ENCODE results near the gene ARL11. TPM values are rescaled to one million over a fixed set of nuclear protein-coding genes. Genes with fewer than 3 reads are reported as not detected.
A peak's percentile ranks its signal among the peaks of the same experiment; 100 is the strongest.

ARL11 gene
- total RNA-seq, 2 donors from 2014 or later, result 1.1 to 1.6 TPM

DNA sequence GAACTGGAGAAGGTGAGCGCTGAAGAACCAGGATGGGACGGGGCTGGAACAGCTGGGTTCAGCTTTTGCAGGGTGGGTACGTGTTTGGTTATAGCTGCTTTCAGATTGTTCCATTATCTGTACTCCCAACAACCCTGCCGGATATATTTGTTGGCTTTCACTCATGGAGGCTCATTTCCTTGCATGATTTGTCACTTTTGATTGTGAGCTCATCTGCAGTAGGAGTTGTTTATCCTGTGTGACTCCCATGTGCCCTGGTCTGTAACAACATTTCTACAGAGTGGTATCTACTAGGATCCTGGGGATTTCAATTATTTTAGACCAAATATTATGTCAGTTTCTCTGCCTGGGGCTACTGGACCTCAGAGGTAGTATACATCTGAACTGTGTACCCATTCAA lies 5.4 kb downstream of the ARL11 start:
- DNase-seq (ENCODE audit: low spot score) (no peak), ATAC-seq (ENCODE audit: insufficient number of reproducible peaks, low FRiP score, low read depth) (no peak)
- H3K4me3 ChIP-seq, result no peak overlapping the region
- no peaks in the 10 kb centered on the region for H3K27me3 ChIP-seq (replicated peaks; ENCODE audit: insufficient read depth)
- no peaks in the 10 kb centered on the region for H3K9me3 ChIP-seq
- H3K36me3 ChIP-seq, result no peaks in the 10 kb centered on the region
- H3K4me1 ChIP-seq (ENCODE audit: control insufficient read depth in 1 of 2, low read depth in 2 of 2), result no peaks in the 10 kb centered on the region
- no peak overlapping the region for H3K27ac ChIP-seq
- TF ChIP-seq, protein P1, sequence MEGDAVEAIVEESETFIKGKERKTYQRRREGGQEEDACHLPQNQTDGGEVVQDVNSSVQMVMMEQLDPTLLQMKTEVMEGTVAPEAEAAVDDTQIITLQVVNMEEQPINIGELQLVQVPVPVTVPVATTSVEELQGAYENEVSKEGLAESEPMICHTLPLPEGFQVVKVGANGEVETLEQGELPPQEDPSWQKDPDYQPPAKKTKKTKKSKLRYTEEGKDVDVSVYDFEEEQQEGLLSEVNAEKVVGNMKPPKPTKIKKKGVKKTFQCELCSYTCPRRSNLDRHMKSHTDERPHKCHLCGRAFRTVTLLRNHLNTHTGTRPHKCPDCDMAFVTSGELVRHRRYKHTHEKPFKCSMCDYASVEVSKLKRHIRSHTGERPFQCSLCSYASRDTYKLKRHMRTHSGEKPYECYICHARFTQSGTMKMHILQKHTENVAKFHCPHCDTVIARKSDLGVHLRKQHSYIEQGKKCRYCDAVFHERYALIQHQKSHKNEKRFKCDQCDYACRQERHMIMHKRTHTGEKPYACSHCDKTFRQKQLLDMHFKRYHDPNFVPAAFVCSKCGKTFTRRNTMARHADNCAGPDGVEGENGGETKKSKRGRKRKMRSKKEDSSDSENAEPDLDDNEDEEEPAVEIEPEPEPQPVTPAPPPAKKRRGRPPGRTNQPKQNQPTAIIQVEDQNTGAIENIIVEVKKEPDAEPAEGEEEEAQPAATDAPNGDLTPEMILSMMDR (IDR thresholded peaks at IDR 0.05), result no peak

DNA sequence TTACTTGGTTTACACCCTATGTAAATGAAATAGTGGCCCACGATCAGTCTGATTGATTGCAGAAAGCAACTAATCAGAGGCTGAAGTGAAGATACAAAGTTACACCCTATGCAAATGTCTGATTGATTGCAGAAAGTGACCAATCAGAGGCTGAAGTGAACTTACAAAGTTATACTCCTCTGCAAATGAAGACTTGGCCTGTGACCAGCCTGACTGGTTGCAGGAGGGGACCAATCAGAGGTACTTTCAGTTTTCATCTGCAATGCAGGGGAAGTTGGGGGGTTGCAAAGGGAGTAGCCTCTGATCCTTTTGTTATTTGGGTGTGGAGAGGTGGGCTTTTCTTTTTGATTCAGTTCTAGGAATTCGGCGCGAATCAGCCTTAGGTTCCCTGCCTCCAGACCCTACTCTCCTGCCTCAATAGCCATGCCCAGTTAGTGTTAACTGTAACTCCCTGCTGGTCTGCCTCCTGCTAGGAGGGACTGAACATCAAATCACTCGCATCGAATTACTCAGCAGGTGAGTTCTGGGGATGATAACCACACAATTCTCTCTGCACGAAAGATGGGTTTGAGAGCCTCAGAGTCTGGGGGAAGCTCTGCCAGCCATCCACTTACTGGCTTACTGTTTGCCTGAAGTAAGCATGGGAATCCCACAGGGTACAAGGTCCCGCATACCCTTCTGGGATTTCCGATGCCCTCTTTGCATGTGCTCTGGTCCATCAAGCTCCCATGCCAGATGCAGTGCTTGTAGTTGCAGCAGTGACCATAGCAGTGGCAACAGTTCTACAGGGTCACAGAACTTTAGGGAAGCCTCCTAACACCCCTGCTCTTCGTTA lies 7.5 kb downstream of the ARL11 start:
- H3K4me1 ChIP-seq (ENCODE audit: control insufficient read depth in 1 of 2, low read depth in 2 of 2), result no peaks in the 10 kb centered on the region
- no peaks in the 10 kb centered on the region for H3K27me3 ChIP-seq (replicated peaks; ENCODE audit: insufficient read depth)
- no peak overlapping the region for H3K27ac ChIP-seq
- ATAC-seq (ENCODE audit: insufficient number of reproducible peaks, low FRiP score, low read depth) (peak; percentile 55), DNase-seq (ENCODE audit: low spot score) (no peak)
- TF ChIP-seq, protein P1 (IDR thresholded peaks at IDR 0.05), result no peak
- H3K9me3 ChIP-seq, result no peaks in the 10 kb centered on the region
- peak overlapping the region; percentile 51 for H3K4me3 ChIP-seq
- H3K36me3 ChIP-seq, result no peaks in the 10 kb centered on the region

DNA sequence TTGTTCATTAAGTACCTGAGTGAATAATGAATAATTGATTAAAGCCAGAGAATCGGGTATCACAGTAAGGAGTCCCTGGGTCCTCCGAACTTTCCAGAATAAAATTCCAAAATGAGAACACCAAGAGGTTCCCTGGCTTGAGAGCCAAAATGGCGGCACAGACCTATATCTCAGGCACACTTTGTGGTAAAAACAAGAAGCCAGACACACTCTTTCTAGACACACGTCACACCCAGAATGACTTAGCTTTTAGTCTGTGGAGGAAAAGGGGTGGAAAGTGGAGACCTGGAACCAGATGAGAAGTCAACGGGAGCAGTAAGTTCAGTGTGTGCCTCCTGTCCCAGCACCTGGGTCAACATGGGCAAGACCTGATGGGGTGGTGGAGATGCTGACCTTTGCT lies 8.4 kb downstream of the ARL11 start:
- Histone ChIP-seq H3K4me1 (ENCODE audit: control insufficient read depth in 1 of 2, low read depth in 2 of 2) (no peaks in the 10 kb centered on the region), H3K9me3 (no peaks in the 10 kb centered on the region), H3K4me3 (no peak overlapping the region), H3K27ac (no peak overlapping the region), H3K27me3 (replicated peaks; ENCODE audit: insufficient read depth) (no peaks in the 10 kb centered on the region), H3K36me3 (no peaks in the 10 kb centered on the region)
- DNase-seq (ENCODE audit: low spot score) (no peak), ATAC-seq (ENCODE audit: insufficient number of reproducible peaks, low FRiP score, low read depth) (no peak)
- TF ChIP-seq, protein P1 (IDR thresholded peaks at IDR 0.05), result no peak

DNA sequence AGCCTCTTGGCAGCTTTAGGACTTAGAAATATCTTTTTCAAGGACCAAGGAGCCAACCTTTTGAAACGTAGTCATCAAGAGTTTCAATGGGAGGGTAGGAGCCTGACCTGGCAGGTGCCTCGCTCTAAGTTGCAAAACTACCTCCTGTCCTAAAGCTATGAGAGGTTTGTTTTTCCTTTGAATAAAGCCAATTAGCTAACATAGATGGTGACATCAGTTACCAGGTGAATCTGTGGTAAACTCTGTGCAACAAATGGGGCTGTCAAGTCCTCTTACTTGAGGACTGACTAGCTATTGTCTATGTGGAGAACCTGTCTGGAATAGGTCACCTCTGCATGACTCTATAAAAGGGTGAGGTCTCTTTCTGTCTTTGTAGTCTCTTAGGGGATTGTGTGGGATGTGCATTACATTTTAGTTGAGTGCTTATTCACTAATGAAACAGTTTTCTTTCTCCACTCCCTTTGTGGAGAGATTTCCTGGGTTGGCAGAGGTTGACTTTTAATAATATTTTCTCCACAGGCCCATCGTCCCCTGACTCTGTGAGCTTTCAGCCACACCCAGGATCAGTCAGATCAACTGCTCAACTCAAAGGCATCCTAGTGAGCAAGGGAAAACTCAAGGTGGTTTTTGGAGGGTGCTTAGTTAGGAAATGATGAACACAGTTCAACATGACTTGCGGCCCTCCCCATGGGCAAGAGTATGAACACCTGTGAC lies 9.9 kb downstream of the ARL11 start:
- H3K4me3 ChIP-seq, result no peak overlapping the region
- no peak overlapping the region for H3K27ac ChIP-seq
- ATAC-seq (ENCODE audit: insufficient number of reproducible peaks, low FRiP score, low read depth) (no peak), DNase-seq (ENCODE audit: low spot score) (no peak)
- no peaks in the 10 kb centered on the region for H3K4me1 ChIP-seq (ENCODE audit: control insufficient read depth in 1 of 2, low read depth in 2 of 2)
- TF ChIP-seq, protein P1 (IDR thresholded peaks at IDR 0.05), result no peak
- H3K9me3 ChIP-seq, result no peaks in the 10 kb centered on the region
- H3K27me3 ChIP-seq (replicated peaks; ENCODE audit: insufficient read depth), result no peaks in the 10 kb centered on the region
- H3K36me3 ChIP-seq, result no peaks in the 10 kb centered on the region

DNA sequence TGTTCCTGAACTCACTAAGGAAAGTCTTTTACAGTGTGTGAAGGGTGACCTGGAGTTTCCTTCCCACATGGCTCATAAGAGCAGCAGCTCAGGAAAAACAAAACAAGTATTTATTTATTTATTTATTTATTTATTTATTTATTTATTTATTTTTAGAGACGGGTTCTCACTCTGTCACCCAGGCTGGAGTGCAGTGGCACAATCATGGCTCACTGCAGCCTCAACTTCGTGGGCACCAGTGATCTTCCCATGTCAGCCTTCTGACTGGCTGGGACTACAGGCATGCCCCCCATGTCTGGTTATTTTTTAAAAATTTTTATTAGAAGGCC lies 10.4 kb downstream of the ARL11 start:
- Histone ChIP-seq H3K4me1 (ENCODE audit: control insufficient read depth in 1 of 2, low read depth in 2 of 2) (no peaks in the 10 kb centered on the region), H3K9me3 (no peaks in the 10 kb centered on the region), H3K27me3 (replicated peaks; ENCODE audit: insufficient read depth) (no peaks in the 10 kb centered on the region), H3K4me3 (no peak overlapping the region), H3K36me3 (no peaks in the 10 kb centered on the region), H3K27ac (no peak overlapping the region)
- ATAC-seq (ENCODE audit: insufficient number of reproducible peaks, low FRiP score, low read depth) (no peak), DNase-seq (ENCODE audit: low spot score) (no peak)
- TF ChIP-seq, protein P1 (IDR thresholded peaks at IDR 0.05), result no peak

Data from thoracic aorta (tissue), 2 donors.